Fibroblast of skin of abdomen (primary cell): ENCODE data around the gene FAM167B.
"Not testable (repeated sequence)": the region's sequence is repeated elsewhere in the genome, so short reads cannot be mapped to it uniquely, and the experiment has no call there.

ENCODE experiments used
- DNase-seq: peaks from one replicate; pipeline ENCODE4 v3.0.0-alpha.2; 2013

The FAM167B gene

DNA sequence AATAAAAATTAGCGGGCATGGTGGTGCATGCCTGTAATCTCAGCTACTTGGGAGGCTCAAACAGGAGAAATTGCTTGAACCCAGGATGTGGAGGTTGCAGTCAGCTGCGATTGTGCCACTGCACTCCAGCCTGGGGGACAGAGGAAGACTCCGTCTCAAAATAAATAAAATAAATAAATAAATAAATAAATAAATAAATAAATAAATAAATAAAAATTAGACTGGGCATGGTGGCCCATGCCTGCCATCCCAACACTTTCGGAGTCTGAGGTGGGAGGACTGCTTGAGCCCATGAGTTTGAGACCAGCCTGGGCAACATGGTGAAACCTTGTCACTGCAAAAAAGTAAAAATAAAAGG is 16.2 kb downstream of the FAM167B start:
- DNase-seq, result not testable (repeated sequence)

DNA sequence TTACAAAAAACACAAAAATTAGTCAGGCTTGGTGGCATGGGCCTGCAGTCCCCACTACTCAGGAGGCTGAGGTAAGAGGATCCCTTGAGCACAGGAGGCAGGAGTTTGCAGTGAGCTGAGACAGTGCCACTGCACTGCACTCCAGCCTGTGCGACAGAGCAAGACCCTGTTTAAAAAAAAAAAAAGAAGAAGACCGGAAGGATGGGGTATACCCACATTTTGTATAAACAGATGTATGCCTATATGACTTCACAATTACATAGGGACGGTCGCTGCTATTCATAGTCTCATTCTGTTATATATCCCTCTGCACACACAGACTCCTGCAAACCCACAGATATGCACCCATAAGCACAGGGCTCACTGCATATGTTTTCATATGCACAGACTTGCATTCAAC is 16.7 kb downstream of the FAM167B start:
- DNase-seq, result no peak

DNA sequence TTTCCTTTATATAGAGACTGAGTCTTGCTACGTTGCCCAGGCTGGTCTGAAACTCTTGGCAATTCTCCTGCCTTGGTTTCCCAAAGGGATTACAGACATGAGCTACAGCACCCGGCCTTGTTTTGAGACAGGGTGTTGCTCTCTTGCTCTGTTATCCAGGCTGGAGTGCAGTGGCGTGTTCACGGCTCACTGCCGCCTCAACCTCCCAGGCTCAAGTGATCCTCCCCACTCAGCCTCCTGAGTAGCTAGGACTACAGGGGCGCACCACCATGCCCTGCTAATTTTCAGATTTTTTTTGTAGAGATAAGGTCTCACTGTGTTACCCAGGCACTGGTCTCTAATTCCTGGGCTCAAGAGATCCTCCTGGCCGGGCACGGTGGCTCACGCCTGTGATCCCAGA is 18.8 kb downstream of the FAM167B start:
- DNase-seq, result no peak

DNA sequence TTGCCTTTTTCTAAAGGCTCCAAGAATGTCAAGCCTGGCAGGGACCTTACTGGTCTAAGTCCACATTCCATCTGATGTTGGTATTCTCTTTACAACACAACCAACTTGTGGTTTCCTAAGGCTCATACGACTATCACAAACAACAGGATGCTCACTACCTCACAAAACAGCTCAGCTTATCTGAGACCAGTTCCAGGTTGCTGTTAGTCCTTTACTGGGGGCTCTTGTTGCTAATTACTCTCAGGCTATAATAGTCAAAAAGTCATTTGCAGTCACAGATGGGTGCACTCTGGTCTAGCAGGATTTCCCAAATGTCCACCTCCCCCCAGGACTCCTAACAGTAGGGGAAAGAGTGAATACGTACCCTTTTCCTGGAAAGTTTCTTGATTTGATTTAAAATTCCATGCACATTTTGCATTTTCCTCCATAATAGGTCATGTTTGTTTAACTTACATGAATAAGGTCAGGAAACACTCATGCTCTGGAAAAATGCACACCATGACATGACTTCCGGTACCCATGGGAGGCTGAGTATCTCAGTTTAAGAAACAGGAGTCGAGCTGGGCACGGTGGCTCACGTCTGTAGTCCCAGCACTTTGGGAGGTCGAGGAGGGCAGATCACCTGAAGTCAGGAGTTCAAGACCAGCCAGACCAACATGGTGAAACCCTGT is 20.0 kb downstream of the FAM167B start:
- DNase-seq, result peak; percentile 36

DNA sequence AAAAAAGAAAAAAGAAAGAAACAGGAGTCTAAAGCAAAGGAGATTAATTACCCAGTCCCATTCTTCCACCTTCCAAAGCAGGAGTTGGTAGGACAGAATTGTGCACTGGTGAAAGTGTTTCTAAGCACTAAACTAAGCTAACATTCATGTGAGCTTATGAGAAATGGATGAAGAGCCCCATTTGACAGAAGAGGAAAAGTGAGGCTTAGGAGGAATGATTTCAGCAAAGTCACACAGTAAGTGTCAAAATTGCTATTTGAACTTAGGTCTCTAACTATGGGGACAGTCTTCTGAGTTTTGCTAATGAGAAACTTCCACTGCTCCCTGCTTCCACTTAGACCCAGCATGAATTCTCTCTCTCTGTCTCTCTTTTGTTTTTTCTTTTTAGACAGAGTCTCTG is 22.7 kb downstream of the FAM167B start:
- no peak for DNase-seq

DNA sequence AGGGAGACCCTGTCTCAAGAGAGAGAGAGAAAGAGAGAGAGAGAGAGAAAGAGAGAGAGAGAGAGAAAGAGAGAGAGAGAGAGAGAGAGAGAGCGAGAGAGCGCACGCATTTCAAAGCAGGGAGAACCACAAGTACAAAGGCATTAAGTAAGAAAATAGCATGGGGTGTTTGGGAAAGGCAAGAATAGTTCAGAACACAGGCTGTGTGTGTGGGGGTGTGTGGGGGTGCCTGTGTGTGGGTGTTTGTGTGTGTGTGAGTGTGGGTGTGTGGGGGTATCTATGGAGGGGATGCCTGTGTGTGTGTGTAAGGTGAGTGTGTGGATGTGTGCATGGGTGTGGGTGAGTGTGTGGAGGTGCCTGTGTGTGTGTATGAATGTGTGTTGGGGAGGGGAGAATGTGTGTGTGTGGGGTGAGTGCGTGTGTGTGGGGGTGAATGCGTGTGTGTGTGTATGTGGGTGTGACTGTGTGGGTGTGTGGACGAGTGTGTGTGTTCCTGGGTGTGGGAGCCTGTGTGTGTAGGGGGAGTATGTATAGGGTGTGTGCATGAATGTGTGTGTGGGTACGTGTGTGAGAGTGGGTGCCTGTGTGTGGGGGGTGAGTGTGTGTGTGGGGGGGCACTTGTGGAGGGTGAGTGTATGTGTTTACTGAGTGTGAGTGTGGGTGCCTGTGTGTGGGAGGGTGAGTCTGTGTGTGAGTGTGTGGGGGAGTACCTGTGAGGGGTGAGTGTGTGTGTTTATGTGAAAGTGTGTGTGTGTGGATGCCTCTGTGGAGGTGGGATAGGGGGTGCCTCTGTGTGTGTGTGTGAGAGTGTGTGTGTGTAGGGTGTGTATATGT is 25.8 kb downstream of the FAM167B start:
- no peak for DNase-seq

DNA sequence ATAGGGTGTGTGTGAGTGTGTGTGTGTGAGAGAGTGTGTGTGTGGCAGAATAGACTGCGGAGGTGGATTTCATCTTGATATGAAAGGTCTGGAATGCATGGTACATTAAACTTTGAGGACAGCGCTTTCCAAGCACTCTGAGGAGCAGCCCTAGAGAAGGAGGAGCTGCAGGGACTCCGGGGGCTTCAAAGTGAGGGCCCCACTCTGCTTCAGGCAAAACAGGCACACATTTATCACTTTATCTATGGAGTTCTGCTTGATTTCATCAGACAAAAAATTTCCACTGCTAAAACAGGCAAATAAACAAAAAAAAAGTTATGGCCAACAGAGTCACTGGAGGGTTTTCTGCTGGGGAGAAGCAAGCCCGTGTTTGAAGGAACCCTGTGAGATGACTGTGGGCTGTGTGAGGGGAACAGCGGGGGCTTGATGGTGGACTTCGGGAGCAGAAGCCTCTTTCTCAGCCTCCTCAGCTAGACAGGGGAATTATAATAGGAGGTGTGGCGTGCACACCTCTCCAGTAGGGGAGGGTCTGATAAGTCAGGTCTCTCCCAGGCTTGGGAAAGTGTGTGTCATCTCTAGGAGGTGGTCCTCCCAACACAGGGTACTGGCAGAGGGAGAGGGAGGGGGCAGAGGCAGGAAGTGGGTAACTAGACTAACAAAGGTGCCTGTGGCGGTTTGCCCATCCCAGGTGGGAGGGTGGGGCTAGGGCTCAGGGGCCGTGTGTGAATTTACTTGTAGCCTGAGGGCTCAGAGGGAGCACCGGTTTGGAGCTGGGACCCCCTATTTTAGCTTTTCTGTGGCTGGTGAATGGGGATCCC is 26.6 kb downstream of the FAM167B start:
- DNase-seq, result no peak

DNA sequence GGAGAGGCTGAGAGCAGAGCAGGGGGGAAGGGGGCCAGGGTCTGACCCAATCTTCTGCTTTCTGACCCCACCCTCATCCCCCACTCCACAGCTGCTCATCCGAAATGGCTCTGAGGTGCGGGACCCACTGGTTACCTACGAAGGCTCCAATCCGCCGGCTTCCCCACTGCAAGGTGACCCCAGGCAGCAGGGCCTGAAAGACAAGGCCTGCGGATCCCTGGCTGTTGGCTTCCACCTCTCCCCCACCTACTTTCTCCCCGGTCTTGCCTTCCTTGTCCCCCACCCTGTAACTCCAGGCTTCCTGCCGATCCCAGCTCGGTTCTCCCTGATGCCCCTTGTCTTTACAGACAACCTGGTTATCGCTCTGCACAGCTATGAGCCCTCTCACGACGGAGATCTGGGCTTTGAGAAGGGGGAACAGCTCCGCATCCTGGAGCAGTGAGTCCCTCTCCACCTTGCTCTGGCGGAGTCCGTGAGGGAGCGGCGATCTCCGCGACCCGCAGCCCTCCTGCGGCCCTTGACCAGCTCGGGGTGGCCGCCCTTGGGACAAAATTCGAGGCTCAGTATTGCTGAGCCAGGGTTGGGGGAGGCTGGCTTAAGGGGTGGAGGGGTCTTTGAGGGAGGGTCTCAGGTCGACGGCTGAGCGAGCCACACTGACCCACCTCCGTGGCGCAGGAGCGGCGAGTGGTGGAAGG is 27.8 kb downstream of the FAM167B start:
- no peak for DNase-seq

DNA sequence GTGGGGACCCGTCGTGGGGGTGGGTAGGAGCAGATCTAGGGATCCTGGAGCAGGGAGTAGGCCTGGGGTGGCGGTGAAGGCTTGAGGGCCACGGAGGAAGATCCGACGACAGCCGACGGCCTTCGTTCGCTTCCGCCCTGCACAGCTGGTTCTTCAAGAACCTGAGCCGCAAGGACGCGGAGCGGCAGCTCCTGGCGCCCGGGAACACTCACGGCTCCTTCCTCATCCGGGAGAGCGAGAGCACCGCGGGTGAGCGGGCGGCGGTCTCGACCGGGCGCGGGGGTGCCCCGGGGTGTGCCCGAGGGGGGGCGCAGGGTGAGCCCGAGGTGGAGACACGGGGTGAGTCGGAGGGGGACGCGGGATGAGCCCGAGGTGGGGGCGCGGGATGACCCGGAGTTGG is 28.4 kb downstream of the FAM167B start:
- DNase-seq, result no peak

DNA sequence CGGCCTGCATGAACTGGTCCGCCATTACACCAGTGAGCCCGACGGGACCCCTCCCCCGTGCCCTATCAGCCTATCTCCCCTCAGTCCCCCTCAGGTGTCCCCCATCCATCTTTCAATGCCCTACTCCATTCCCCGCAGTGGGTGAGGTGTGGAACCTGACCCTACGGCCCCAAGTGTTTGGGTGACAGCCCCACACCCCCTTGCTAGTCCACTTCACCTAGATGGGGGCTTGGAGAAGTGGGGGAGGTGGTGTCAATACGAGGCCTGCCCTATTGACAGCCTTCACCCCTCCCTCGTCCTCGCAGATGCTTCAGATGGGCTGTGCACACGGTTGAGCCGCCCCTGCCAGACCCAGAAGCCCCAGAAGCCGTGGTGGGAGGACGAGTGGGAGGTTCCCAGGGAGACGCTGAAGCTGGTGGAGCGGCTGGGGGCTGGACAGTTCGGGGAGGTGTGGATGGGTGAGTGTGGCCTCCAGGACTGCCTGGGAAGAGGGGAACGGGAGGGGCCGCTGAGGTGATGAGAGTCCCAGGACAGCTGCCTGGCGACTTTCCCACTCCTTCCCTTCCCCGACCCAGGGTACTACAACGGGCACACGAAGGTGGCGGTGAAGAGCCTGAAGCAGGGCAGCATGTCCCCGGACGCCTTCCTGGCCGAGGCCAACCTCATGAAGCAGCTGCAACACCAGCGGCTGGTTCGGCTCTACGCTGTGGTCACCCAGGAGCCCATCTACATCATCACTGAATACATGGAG is 29.2 kb downstream of the FAM167B start:
- DNase-seq, result no peak

DNA sequence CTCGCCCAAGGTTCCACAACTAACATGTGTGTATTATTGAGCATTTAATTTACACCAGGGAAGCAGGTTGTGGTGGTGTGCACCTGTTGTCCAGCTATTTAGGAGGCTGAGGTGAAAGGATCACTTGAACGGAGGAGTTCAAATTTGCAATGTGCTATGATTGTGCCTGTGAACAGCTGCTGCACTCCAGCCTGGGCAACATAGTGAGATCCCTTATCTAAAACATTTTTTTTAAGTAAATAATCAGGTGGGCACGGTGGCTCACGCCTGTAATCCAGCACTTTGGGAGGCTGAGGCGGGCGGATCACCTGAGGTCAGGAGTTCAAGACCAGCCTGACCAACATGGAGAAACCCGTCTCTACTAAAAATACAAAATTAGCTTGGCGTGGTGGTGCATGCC is 37.8 kb downstream of the FAM167B start:
- not testable (repeated sequence) for DNase-seq

DNA sequence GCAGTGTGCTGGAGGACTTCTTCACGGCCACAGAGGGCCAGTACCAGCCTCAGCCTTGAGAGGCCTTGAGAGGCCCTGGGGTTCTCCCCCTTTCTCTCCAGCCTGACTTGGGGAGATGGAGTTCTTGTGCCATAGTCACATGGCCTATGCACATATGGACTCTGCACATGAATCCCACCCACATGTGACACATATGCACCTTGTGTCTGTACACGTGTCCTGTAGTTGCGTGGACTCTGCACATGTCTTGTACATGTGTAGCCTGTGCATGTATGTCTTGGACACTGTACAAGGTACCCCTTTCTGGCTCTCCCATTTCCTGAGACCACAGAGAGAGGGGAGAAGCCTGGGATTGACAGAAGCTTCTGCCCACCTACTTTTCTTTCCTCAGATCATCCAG is 38.6 kb downstream of the FAM167B start:
- no peak for DNase-seq

DNA sequence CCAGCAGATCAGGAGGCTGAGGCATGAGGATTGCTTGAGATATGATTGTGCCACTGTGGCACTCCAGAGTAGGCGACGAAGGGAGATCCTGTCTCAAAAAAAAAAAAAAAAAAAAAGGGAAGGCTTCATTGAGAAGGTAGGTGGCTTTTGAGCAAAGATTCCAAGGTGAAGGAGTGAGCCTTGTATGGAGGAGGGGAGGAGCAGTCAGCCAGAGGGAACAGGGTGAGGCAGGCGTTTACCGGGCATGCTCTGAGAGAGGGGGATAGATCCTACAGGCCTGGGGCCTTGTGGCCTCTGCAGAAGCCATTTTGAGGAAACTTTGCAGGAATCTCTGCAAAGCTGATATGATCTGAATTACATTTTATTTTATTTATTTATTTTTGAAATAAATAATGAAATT is 39.7 kb downstream of the FAM167B start:
- DNase-seq, result no peak

DNA sequence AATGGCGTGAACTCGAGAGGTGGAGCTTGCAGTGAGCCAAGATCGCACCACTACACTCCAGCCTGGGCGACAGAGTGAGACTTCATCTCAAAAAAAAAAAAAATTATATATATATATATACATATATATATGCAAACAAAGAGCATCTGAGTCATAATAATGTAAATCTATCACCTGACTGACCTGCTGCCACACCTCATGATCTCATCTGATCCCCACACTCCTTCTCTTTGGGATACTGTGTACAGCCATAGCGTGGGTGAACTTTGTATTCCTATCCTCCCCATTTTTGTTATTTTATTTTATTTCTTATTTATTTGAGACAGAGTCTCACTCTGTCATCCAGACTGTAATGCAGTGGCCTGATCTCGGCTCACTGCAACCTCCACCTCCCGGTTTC is 42.2 kb downstream of the FAM167B start:
- DNase-seq, result no peak

DNA sequence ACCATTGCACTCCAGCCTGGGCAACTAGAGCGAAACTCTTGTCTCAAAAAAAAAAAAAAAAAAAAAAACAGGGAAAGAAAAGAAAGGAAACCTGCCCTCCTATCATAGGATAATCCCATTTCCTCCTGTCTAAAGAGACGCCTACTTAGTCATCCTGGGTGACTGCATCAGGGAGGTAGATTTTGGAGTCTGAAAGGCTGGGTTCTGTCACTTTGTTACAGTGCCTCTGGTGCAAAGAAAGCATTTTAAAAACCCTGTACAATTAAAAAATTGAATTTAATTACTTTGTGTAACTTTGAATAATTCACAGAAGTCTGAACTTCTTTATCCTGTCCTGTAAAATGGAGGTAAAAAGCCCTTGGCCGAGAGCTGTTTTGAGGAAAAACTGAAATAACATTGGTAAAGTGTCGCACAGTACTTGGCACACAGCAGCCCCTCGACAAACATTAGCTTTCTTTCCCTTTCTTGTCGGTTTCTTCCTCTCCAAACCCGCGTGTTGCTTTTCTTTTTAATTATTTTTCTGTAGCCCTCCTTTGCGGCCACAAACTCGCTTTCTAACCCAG is 44.2 kb downstream of the FAM167B start:
- DNase-seq, result peak; percentile 50

DNA sequence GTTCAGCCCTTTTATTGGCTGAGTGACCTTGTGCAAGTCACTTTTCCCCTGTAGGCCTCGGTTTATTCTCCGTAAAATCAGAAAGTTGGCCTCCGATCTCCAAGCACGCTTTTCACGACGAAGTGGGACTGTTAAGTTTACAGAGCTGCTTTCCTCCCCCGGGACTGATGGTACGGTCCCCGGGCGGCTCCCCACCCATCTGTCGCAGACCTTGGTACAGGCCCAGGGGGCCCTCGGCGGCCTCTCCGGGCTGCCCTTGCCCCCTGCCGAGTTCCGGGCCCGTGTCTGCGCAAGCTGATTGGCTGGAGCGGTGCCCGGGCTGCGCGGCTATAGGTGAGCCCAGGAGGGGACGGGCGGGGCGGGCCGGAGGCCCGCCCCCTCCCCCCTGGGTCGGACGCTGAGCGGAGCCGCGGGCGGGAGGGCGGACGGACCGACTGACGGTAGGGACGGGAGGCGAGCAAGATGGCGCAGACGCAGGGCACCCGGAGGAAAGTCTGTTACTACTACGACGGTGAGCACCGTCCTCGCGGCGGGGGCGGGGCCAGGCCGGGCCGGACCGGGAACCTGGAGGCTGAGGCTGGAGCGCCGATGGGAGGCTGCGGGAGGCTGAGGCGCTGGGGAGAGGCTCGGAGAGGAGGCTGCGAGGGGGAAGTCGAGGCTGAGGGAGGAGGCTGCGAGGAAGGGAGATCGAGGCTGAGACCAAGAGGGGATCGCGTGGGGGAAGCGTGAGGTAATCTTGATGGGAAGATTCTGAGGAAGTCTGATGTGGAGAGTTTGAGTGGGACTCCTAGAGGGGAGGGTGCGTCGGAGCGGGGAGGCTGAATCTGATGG is 44.9 kb downstream of the FAM167B start, which contains the start of gene HDAC1:
Gene HDAC1, plus strand, starts transcription at position 376 of the 831 bp plus-strand sequence. Its CDS starts 87 bp downstream, at position 463.
- peak; percentile 97 for DNase-seq

DNA sequence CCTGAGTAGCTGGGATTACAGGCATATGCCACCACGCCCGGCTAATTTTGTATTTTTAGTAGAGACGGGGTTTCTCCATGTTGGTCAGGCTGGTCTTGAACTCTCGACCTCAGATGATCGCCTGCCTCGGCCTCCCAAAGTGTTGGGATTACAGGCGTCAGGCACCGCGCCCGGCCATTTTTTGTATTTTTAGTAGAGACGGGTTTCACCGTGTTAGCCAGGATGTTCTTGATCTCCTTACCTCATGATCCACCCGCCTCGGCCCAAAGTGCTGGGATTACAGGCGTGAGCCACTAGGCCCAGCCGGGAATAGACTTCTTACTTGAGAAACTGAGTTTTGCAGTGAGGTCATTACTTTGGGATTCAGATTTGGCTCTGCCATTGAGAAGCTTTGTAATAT is 51.2 kb downstream of the FAM167B start:
- not testable (repeated sequence) for DNase-seq
